HepG2 (cell line): ENCODE results near the gene MXD3. TPM values are rescaled to one million over a fixed set of nuclear protein-coding genes. Genes with fewer than 3 reads are reported as not detected.

Source experiments
- CERS6 ChIP-seq: sonication (generic); formaldehyde crosslinking; IDR thresholded peaks from 2 replicates; pipeline ENCODE4 v1.5.0; 2020; ENCODE audit warnings: missing genetic modification reagents
- DNMT3B ChIP-seq: conservative IDR thresholded peaks from 2 replicates; pipeline ENCODE4 v1.6.1; 2016; ENCODE audit warnings: missing biosample characterization, control low read depth
- E2F2 ChIP-seq: sonication (generic); formaldehyde crosslinking; IDR thresholded peaks from 2 replicates; pipeline ENCODE4 v1.4.0; 2020; ENCODE audit warnings: missing genetic modification reagents, borderline replicate concordance
- KLF11 ChIP-seq: IDR thresholded peaks from 2 replicates; pipeline ENCODE4 v1.6.1; 2016; ENCODE audit warnings: missing compliant biosample characterization
- LCORL ChIP-seq, 2 experiments: fragments of 450-650 bp in 1 of 2; sonication (generic) in 1 of 2; formaldehyde crosslinking in 1 of 2; IDR thresholded peaks; 2 replicates each; pipeline versions ENCODE4 v1.5.0 to v1.6.1; 2017 to 2020; ENCODE audit warnings: antibody characterized with exemption in 1 of 2, missing genetic modification reagents in 1 of 2
- MAFF ChIP-seq: IDR thresholded peaks from 2 replicates; pipeline ENCODE4 v1.6.1; 2011; ENCODE audit warnings: low read depth, low read length, improper control_type of control experiment
- MED1 ChIP-seq: sonication (generic); formaldehyde crosslinking; IDR thresholded peaks from 2 replicates; pipeline ENCODE4 v1.4.0; 2020; ENCODE audit warnings: missing genetic modification reagents
- MLLT10 ChIP-seq: sonication (generic); formaldehyde crosslinking; IDR thresholded peaks from 2 replicates; pipeline ENCODE4 v1.4.0; 2020; ENCODE audit warnings: missing genetic modification reagents
- NR2C2 ChIP-seq: sonication (generic); formaldehyde crosslinking; IDR thresholded peaks from 2 replicates; pipeline ENCODE4 v1.4.0; 2020; ENCODE audit warnings: missing genetic modification reagents, mild to moderate bottlenecking, moderate library complexity, borderline replicate concordance
- PLSCR1 ChIP-seq: sonication (generic); formaldehyde crosslinking; IDR thresholded peaks from 2 replicates; pipeline ENCODE4 v1.5.0; 2020; ENCODE audit warnings: missing genetic modification reagents, mild to moderate bottlenecking, borderline replicate concordance
- PREB ChIP-seq: sonication (generic); formaldehyde crosslinking; IDR thresholded peaks from 2 replicates; pipeline ENCODE4 v1.4.0; 2020; ENCODE audit warnings: missing genetic modification reagents
- ZKSCAN5 ChIP-seq: sonication (generic); formaldehyde crosslinking; IDR thresholded peaks from 2 replicates; pipeline ENCODE4 v1.5.1; 2020; ENCODE audit warnings: mild to moderate bottlenecking, missing genetic modification reagents
- ZNF136 ChIP-seq: sonication (generic); formaldehyde crosslinking; IDR thresholded peaks from 2 replicates; pipeline ENCODE4 v1.8.1; 2022; ENCODE audit warnings: low read depth, mild to moderate bottlenecking, moderate library complexity, missing genetic modification reagents
- ZNF281 ChIP-seq: sonication (generic); formaldehyde crosslinking; IDR thresholded peaks from 2 replicates; pipeline ENCODE4 v1.4.0; 2020; ENCODE audit warnings: missing genetic modification reagents, borderline replicate concordance
- ZNF513 ChIP-seq: sonication (generic); formaldehyde crosslinking; conservative IDR thresholded peaks from 2 replicates; pipeline ENCODE4 v1.5.0; 2020; ENCODE audit warnings: missing genetic modification reagents
- ZNF577 ChIP-seq: sonication (generic); formaldehyde crosslinking; IDR thresholded peaks from 2 replicates; pipeline ENCODE4 v1.4.0; 2020; ENCODE audit warnings: mild to moderate bottlenecking, low read depth, missing genetic modification reagents, borderline replicate concordance
- ZNF607 ChIP-seq: sonication (generic); formaldehyde crosslinking; IDR thresholded peaks from 2 replicates; pipeline ENCODE4 v1.5.1; 2020; ENCODE audit warnings: missing genetic modification reagents, mild to moderate bottlenecking, borderline replicate concordance
- ZNF614 ChIP-seq: IDR thresholded peaks from 2 replicates; pipeline ENCODE4 v1.6.1; 2018; ENCODE audit warnings: missing biosample characterization, missing genetic modification reagents, inconsistent platforms, borderline replicate concordance
- ZNF709 ChIP-seq: sonication (generic); formaldehyde crosslinking; IDR thresholded peaks from 2 replicates; pipeline ENCODE4 v1.5.0; 2020; ENCODE audit warnings: mild to moderate bottlenecking, missing genetic modification reagents
- ZNF768 ChIP-seq: sonication (generic); formaldehyde crosslinking; IDR thresholded peaks from 2 replicates; pipeline ENCODE4 v1.4.0; 2020; ENCODE audit warnings: missing genetic modification reagents
- polyA plus RNA-seq, 8 experiments: library from polyadenylated mRNA; depleted of rRNA in 3 of 8; stranded (reverse) in 7 of 8; unstranded in 1 of 8; fragments of >200 nt; fragmentation: Illumina TruSeq in 4 of 8; extraction: Trizol in 4 of 8; gene quantifications; 2 replicates each; pipeline versions ENCODE4 v1.2.1 to v1.2.3, GENCODE V29; 2011 to 2016; ENCODE audit warnings: low read depth in 4 of 8, missing spikeins in 1 of 8, mixed read lengths in 1 of 8; ENCODE audit not compliant: insufficient read depth in 1 of 8
- total RNA-seq, 5 experiments: library from RNA; depleted of rRNA; stranded (reverse); fragments of >200 nt; fragmentation: Illumina TruSeq; extraction: Trizol; gene quantifications; 2 replicates each; pipeline ENCODE4 v1.2.3, GENCODE V29; 2016; ENCODE audit warnings: low read depth in 1 of 5

Gene MXD3
- total and polyA plus RNA-seq, 2 of the 13 experiments (the other 11 are each of a cell fraction or from before 2014, with no cell fraction given) = 10.5 to 12.8 TPM

GRCh38 chr5:177311723-177312648, at the start of gene MXD3 (continued):
- TF ChIP-seq MED1 (no peak), PREB (CRISPR knock-in tag) (no peak), ZNF136 (CRISPR knock-in tag) (no peak), PLSCR1 (CRISPR knock-in tag) (no peak), ZNF709 (CRISPR knock-in tag) (no peak; the same call in 1 of the 2 replicates), ZNF577 (CRISPR knock-in tag) (no peak), ZKSCAN5 (CRISPR knock-in tag) (no peak), DNMT3B (no peak), CERS6 (no peak), ZNF513 (CRISPR knock-in tag) (no peak), MAFF (no peak), MLLT10 (CRISPR knock-in tag) (no peak), E2F2 (CRISPR knock-in tag) (peak; percentile 95; the same call in 1 of the 2 replicates), ZNF768 (CRISPR knock-in tag) (no peak), ZNF607 (peak; percentile 61; the same call in 1 of the 2 replicates), ZNF614 (CRISPR knock-in tag) (0 out of 2 replicates have a peak, but pooled peaks have one; percentile 28), KLF11 (0 out of 2 replicates have a peak, but pooled peaks have one; percentile 60), LCORL (IDR thresholded peaks at IDR 0.05) (no peak), LCORL (CRISPR knock-in tag; IDR thresholded peaks at IDR 0.05) (peak; percentile 56; the same call in 1 of the 2 replicates), NR2C2 (CRISPR knock-in tag) (no peak), ZNF281 (CRISPR knock-in tag) (no peak)
